Measurements from ENCODE around the gene MPRIP. TPM values are rescaled to one million over a fixed set of nuclear protein-coding genes. Genes with fewer than 3 reads are reported as not detected.
A peak's percentile ranks its signal among the peaks of the same experiment; 100 is the strongest.

The MPRIP gene
- total and polyA plus RNA-seq, 8 donors: 80.2 to 518 (median 190) TPM

- Histone ChIP-seq H3K27me3 (no peaks in the 10 kb centered on the region), H3K27ac (peak overlapping the region in 1 of 5 donors; percentile 17), H3K4me1 (peaks cover 6 to 32% (median 20%) of the 10 kb centered on the region in 4 donors), H3K36me3 (peaks cover 81 to 94% (median 92%) of the 10 kb centered on the region in 4 donors), H3K9me3 (no peaks in the 10 kb centered on the region), H3K4me3 (no peak overlapping the region)
- 85 to 92% (median 87%) methylated on average over 16 to 17 of the region's 17 CpGs for WGBS, 5 donors
- no peak for TF ChIP-seq POLR2AphosphoS5 (IDR thresholded peaks at IDR 0.05)
- no peak for TF ChIP-seq CTCF (IDR thresholded peaks at IDR 0.05)
- no peak for TF ChIP-seq POLR2A (IDR thresholded peaks at IDR 0.05)
- TF ChIP-seq EP300 (IDR thresholded peaks at IDR 0.05): no peak
- DNase-seq: no peak
- intact Hi-C loops (cut with DNase I; ENCODE audit: low total_unique reads): no loop called here
Measured at GRCh38 chr17:17228521-17229279, 186.4 kb downstream of the MPRIP start.

GRCh38 chr17:17229416-17230384 is 187.4 kb downstream of the MPRIP start:
- no peaks in the 10 kb centered on the region for H3K9me3 ChIP-seq
- peaks cover 6 to 42% (median 28%) of the 10 kb centered on the region in 4 donors for H3K4me1 ChIP-seq
- H3K27ac ChIP-seq: no peak overlapping the region
- H3K4me3 ChIP-seq: no peak overlapping the region
- TF ChIP-seq POLR2A (IDR thresholded peaks at IDR 0.05) (no peak), CTCF (IDR thresholded peaks at IDR 0.05) (no peak), POLR2AphosphoS5 (IDR thresholded peaks at IDR 0.05) (no peak), EP300 (IDR thresholded peaks at IDR 0.05) (no peak)
- peaks cover 71 to 84% (median 82%) of the 10 kb centered on the region in 4 donors for H3K36me3 ChIP-seq
- WGBS, 5 donors: 85 to 93% (median 90%) methylated on average over 25 to 26 of the region's 26 CpGs
- intact Hi-C loops (cut with DNase I; ENCODE audit: low total_unique reads): no loop called here
- no peaks in the 10 kb centered on the region for H3K27me3 ChIP-seq
- DNase-seq: no peak

GRCh38 chr17:17231621-17232302 is 189.5 kb downstream of the MPRIP start:
- Histone ChIP-seq H3K9me3 (no peaks in the 10 kb centered on the region), H3K27ac (no peak overlapping the region), H3K4me3 (no peak overlapping the region), H3K4me1 (peaks cover 20 to 60% (median 43%) of the 10 kb centered on the region in 4 donors), H3K27me3 (no peaks in the 10 kb centered on the region), H3K36me3 (peaks cover 51 to 64% (median 62%) of the 10 kb centered on the region in 4 donors)
- intact Hi-C loops (cut with DNase I; ENCODE audit: low total_unique reads): no loop called here
- WGBS, 5 donors: 78 to 82% (median 79%) methylated on average over 16 of the region's 16 CpGs
- TF ChIP-seq POLR2A (IDR thresholded peaks at IDR 0.05) (no peak), EP300 (IDR thresholded peaks at IDR 0.05) (no peak), POLR2AphosphoS5 (IDR thresholded peaks at IDR 0.05) (no peak), CTCF (IDR thresholded peaks at IDR 0.05) (no peak)
- no peak for DNase-seq

GRCh38 chr17:17232303-17232621 is 190.0 kb downstream of the MPRIP start:
- TF ChIP-seq CTCF (IDR thresholded peaks at IDR 0.05) (no peak), POLR2AphosphoS5 (IDR thresholded peaks at IDR 0.05) (no peak), EP300 (IDR thresholded peaks at IDR 0.05) (no peak), POLR2A (IDR thresholded peaks at IDR 0.05) (no peak)
- Histone ChIP-seq H3K4me3 (no peak overlapping the region), H3K36me3 (peaks cover 46 to 59% (median 57%) of the 10 kb centered on the region in 4 donors), H3K4me1 (peaks cover 20 to 60% (median 43%) of the 10 kb centered on the region in 4 donors), H3K9me3 (no peaks in the 10 kb centered on the region), H3K27me3 (no peaks in the 10 kb centered on the region), H3K27ac (no peak overlapping the region)
- 77 to 80% (median 79%) methylated on average over 11 of the region's 11 CpGs for WGBS, 5 donors
- intact Hi-C loops (cut with DNase I; ENCODE audit: low total_unique reads): no loop called here
- no peak for DNase-seq
